ENCODE results near the gene ACOX3.
"Not testable (repeated sequence)": the region's sequence is repeated elsewhere in the genome, so short reads cannot be mapped to it uniquely, and the experiment has no call there.

Gene ACOX3

GRCh38 chr4:8403173-8403753, 37.3 kb downstream of the ACOX3 start:
- peak; percentile 55 for DNase-seq

GRCh38 chr4:8402640-8403039, 37.9 kb downstream of the ACOX3 start:
- no peak for DNase-seq

GRCh38 chr4:8402181-8402597, 38.3 kb downstream of the ACOX3 start:
- no peak for DNase-seq

- DNase-seq, result no peak
These were observed 38.9 kb downstream of the ACOX3 start for GRCh38 chr4:8401665-8402064.

GRCh38 chr4:8400632-8401325, 39.7 kb downstream of the ACOX3 start:
- no peak for DNase-seq

- no peak for DNase-seq
These were observed 41.2 kb downstream of the ACOX3 start for GRCh38 chr4:8399298-8399697.

GRCh38 chr4:8398347-8398746, 42.2 kb downstream of the ACOX3 start:
- no peak for DNase-seq

GRCh38 chr4:8396762-8397406, 43.6 kb downstream of the ACOX3 start:
- DNase-seq, result no peak

GRCh38 chr4:8395504-8396296, 44.8 kb downstream of the ACOX3 start:
- DNase-seq, result no peak

- DNase-seq, result no peak
These were observed 45.7 kb downstream of the ACOX3 start for GRCh38 chr4:8394806-8395205.

- no peak for DNase-seq
These were observed 46.4 kb downstream of the ACOX3 start for GRCh38 chr4:8394061-8394519.

- DNase-seq, result no peak
These were observed 46.9 kb downstream of the ACOX3 start for GRCh38 chr4:8393593-8394038.

- DNase-seq, result no peak
These were observed 47.8 kb downstream of the ACOX3 start for GRCh38 chr4:8392591-8393190.

- DNase-seq, result no peak
These were observed 48.6 kb downstream of the ACOX3 start for GRCh38 chr4:8391972-8392371.

GRCh38 chr4:8391071-8391470, 49.5 kb downstream of the ACOX3 start:
- DNase-seq, result no peak

GRCh38 chr4:8390577-8390976, 49.9 kb downstream of the ACOX3 start:
- DNase-seq, result no peak

- no peak for DNase-seq
These were observed 52.0 kb downstream of the ACOX3 start for GRCh38 chr4:8388528-8388870.

- no peak for DNase-seq
These were observed 52.7 kb downstream of the ACOX3 start for GRCh38 chr4:8387615-8388527.

GRCh38 chr4:8387194-8387593, 53.3 kb downstream of the ACOX3 start:
- DNase-seq, result no peak

- DNase-seq, result no peak
These were observed 53.8 kb downstream of the ACOX3 start for GRCh38 chr4:8386731-8387130.

- DNase-seq, result not testable (repeated sequence)
These were observed 54.4 kb downstream of the ACOX3 start for GRCh38 chr4:8386131-8386530.

GRCh38 chr4:8385611-8386010, 54.9 kb downstream of the ACOX3 start:
- no peak for DNase-seq
